Neural cell (in vitro differentiated cells): ENCODE data around the gene LSM3. TPM values are rescaled to one million over a fixed set of nuclear protein-coding genes. Genes with fewer than 3 reads are reported as not detected.

Experiments used
- H2AFZ ChIP-seq: fragments of 200-600, 300-800 bp; sonication (generic), shearing (Covaris generic); 2 replicates; pipeline ENCODE4 v1.6.0; 2014; ENCODE audit warnings: low read depth, mild to moderate bottlenecking, antibody characterized with exemption, low read length, moderate library complexity
- H3F3A ChIP-seq: fragments of 200-600 bp; shearing (Covaris generic); 2 replicates; pipeline ENCODE4 v1.6.1; 2016; ENCODE audit warnings: mild to moderate bottlenecking, moderate library complexity, mixed read lengths, antibody characterized with exemption, low read length; ENCODE audit not compliant: insufficient read depth, poor library complexity, severe bottlenecking
- H3K27ac ChIP-seq: fragments of 200-600, 300-800 bp; sonication (generic), shearing (Covaris generic); 2 replicates; pipeline ENCODE4 v1.5.1; 2014; ENCODE audit warnings: mild to moderate bottlenecking, low read length, moderate library complexity
- H3K27me3 ChIP-seq: fragments of 300-800, 200-600 bp; sonication (generic), shearing (Covaris generic); 2 replicates; pipeline ENCODE4 v1.6.0; 2014; ENCODE audit warnings: mild to moderate bottlenecking, low read depth, low read length, moderate library complexity; ENCODE audit not compliant: insufficient read depth
- H3K36me3 ChIP-seq: fragments of 300-800, 200-600 bp; sonication (generic), shearing (Covaris generic); 2 replicates; pipeline ENCODE4 v1.5.1; 2014; ENCODE audit warnings: mild to moderate bottlenecking, antibody characterized with exemption, low read length, moderate library complexity; ENCODE audit not compliant: insufficient read depth
- H3K4me2 ChIP-seq: fragments of 300-800, 200-600 bp; sonication (generic), shearing (Covaris generic); 2 replicates; pipeline ENCODE4 v1.6.0; 2014; ENCODE audit warnings: mild to moderate bottlenecking, low read length
- H3K4me3 ChIP-seq: fragments of 300-800, 200-600 bp; sonication (generic), shearing (Covaris generic); 2 replicates; pipeline ENCODE4 v1.5.1; 2014; ENCODE audit warnings: mild to moderate bottlenecking, low read length, moderate library complexity
- H3K79me2 ChIP-seq: fragments of 200-600 bp; shearing (Covaris generic); replicated peaks from 2 replicates; pipeline ENCODE4 v1.6.0; 2014; ENCODE audit warnings: mild to moderate bottlenecking, low read length, moderate library complexity; ENCODE audit not compliant: insufficient read depth
- H3K9ac ChIP-seq: fragments of 300-800, 200-600 bp; sonication (generic), shearing (Covaris generic); 2 replicates; pipeline ENCODE4 v1.6.1; 2016; ENCODE audit warnings: mild to moderate bottlenecking, low read length, mixed read lengths
- H3K9me2 ChIP-seq: fragments of 200-600 bp; shearing (Covaris generic); 2 replicates; pipeline ENCODE4 v1.6.1; 2016; ENCODE audit warnings: mild to moderate bottlenecking, low read length, mixed read lengths; ENCODE audit not compliant: insufficient read depth
- H3K9me3 ChIP-seq: fragments of 200-600, 300-800 bp; sonication (generic), shearing (Covaris generic); 2 replicates; pipeline ENCODE4 v1.6.1; 2016; ENCODE audit warnings: mild to moderate bottlenecking, mixed run types, low read length, moderate library complexity, mixed read lengths
- H4K20me1 ChIP-seq: fragments of 200-600 bp; shearing (Covaris generic); 2 replicates; pipeline ENCODE4 v1.6.1; 2016; ENCODE audit warnings: mild to moderate bottlenecking, mixed run types; ENCODE audit not compliant: insufficient read depth
- EP300 ChIP-seq: fragments of 450-650 bp; conservative IDR thresholded peaks from 2 replicates; pipeline ENCODE4 v1.6.1; 2014; ENCODE audit warnings: antibody characterized with exemption, mild to moderate bottlenecking, moderate library complexity; ENCODE audit not compliant: poor library complexity, severe bottlenecking
- EZH2 ChIP-seq: fragments of 200-600, 300-800 bp; shearing (Covaris generic), sonication (generic); IDR thresholded peaks from 2 replicates; pipeline ENCODE4 v1.6.1; 2014; ENCODE audit warnings: antibody characterized with exemption, low read length, borderline replicate concordance, mild to moderate bottlenecking; ENCODE audit not compliant: insufficient read depth, poor library complexity, severe bottlenecking
- MXI1 ChIP-seq: fragments of 450-650 bp; conservative IDR thresholded peaks from 2 replicates; pipeline ENCODE4 v1.6.1; 2014; ENCODE audit warnings: antibody characterized with exemption, mild to moderate bottlenecking; ENCODE audit not compliant: poor library complexity, severe bottlenecking
- POLR2AphosphoS5 ChIP-seq: IDR thresholded peaks from 2 replicates; pipeline ENCODE4 v1.6.1; 2012
- RAD21 ChIP-seq: fragments of 450-650 bp; conservative IDR thresholded peaks from 2 replicates; pipeline ENCODE4 v1.6.1; 2014; ENCODE audit warnings: antibody characterized with exemption, mild to moderate bottlenecking, moderate library complexity
- SMC3 ChIP-seq: fragments of 450-650 bp; conservative IDR thresholded peaks from 2 replicates; pipeline ENCODE4 v1.6.1; 2014; ENCODE audit warnings: antibody characterized with exemption, mild to moderate bottlenecking, moderate library complexity; ENCODE audit not compliant: poor library complexity
- TAF1 ChIP-seq: IDR thresholded peaks from 2 replicates; pipeline ENCODE4 v1.6.1; 2012; ENCODE audit warnings: low read depth
- polyA plus RNA-seq: library from polyadenylated mRNA; depleted of rRNA; stranded (reverse); fragments of >200 nt; gene quantifications from 2 replicates; pipeline ENCODE4 v1.2.3, GENCODE V29; 2014
- TF ChIP-seq, protein P1 (sequence below): IDR thresholded peaks from 2 replicates; pipeline ENCODE4 v1.6.1; 2012; ENCODE audit warnings: borderline replicate concordance
- TF ChIP-seq, protein P2 (sequence below): fragments of 450-650 bp; IDR thresholded peaks from 2 replicates; pipeline ENCODE4 v1.5.1; 2014; ENCODE audit warnings: antibody characterized with exemption, mild to moderate bottlenecking, moderate library complexity; ENCODE audit not compliant: poor library complexity, severe bottlenecking

The LSM3 gene
- polyA plus RNA-seq, 1 donor from 2014 or later: 29.6 TPM

DNA sequence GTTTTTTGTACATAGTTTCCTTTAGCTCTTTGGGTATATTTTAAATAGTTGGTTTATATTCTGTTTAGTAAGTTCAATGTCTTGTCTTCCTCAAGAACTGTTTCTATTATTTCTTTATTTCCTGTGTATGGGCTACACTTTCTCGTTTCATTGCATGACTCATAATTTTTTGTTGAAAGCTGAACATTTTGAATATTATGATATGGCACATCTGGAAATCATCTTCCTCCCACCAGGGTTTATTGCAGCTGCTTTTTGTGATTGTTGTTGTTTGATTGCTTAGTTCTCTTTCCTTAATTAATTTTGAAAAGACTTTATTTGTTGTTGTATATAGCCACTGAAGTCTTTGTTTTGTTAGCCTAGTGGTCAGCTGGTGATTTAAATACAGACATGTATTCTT is 43.8 kb downstream of the LSM3 start:
- H3K9me3 ChIP-seq: peaks cover 7% of the 10 kb centered on the region
- H3K79me2 ChIP-seq: no peaks in the 10 kb centered on the region
- H3K4me3 ChIP-seq: no peak overlapping the region
- TF ChIP-seq POLR2AphosphoS5 (no peak), EP300 (no peak), RAD21 (no peak)
- TF ChIP-seq, protein P1, sequence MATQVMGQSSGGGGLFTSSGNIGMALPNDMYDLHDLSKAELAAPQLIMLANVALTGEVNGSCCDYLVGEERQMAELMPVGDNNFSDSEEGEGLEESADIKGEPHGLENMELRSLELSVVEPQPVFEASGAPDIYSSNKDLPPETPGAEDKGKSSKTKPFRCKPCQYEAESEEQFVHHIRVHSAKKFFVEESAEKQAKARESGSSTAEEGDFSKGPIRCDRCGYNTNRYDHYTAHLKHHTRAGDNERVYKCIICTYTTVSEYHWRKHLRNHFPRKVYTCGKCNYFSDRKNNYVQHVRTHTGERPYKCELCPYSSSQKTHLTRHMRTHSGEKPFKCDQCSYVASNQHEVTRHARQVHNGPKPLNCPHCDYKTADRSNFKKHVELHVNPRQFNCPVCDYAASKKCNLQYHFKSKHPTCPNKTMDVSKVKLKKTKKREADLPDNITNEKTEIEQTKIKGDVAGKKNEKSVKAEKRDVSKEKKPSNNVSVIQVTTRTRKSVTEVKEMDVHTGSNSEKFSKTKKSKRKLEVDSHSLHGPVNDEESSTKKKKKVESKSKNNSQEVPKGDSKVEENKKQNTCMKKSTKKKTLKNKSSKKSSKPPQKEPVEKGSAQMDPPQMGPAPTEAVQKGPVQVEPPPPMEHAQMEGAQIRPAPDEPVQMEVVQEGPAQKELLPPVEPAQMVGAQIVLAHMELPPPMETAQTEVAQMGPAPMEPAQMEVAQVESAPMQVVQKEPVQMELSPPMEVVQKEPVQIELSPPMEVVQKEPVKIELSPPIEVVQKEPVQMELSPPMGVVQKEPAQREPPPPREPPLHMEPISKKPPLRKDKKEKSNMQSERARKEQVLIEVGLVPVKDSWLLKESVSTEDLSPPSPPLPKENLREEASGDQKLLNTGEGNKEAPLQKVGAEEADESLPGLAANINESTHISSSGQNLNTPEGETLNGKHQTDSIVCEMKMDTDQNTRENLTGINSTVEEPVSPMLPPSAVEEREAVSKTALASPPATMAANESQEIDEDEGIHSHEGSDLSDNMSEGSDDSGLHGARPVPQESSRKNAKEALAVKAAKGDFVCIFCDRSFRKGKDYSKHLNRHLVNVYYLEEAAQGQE: no peak
- TF ChIP-seq, protein P2, sequence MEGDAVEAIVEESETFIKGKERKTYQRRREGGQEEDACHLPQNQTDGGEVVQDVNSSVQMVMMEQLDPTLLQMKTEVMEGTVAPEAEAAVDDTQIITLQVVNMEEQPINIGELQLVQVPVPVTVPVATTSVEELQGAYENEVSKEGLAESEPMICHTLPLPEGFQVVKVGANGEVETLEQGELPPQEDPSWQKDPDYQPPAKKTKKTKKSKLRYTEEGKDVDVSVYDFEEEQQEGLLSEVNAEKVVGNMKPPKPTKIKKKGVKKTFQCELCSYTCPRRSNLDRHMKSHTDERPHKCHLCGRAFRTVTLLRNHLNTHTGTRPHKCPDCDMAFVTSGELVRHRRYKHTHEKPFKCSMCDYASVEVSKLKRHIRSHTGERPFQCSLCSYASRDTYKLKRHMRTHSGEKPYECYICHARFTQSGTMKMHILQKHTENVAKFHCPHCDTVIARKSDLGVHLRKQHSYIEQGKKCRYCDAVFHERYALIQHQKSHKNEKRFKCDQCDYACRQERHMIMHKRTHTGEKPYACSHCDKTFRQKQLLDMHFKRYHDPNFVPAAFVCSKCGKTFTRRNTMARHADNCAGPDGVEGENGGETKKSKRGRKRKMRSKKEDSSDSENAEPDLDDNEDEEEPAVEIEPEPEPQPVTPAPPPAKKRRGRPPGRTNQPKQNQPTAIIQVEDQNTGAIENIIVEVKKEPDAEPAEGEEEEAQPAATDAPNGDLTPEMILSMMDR: no peak
- H3K4me2 ChIP-seq: no peak overlapping the region
- H4K20me1 ChIP-seq: no peaks in the 10 kb centered on the region
- H3K27me3 ChIP-seq: no peaks in the 10 kb centered on the region
- no peaks in the 10 kb centered on the region for H3K9me2 ChIP-seq
- no peak overlapping the region for H2AFZ ChIP-seq
- H3K27ac ChIP-seq: no peak overlapping the region
- H3K9ac ChIP-seq: no peak overlapping the region
- no peaks in the 10 kb centered on the region for H3F3A ChIP-seq
- H3K36me3 ChIP-seq: no peaks in the 10 kb centered on the region

DNA sequence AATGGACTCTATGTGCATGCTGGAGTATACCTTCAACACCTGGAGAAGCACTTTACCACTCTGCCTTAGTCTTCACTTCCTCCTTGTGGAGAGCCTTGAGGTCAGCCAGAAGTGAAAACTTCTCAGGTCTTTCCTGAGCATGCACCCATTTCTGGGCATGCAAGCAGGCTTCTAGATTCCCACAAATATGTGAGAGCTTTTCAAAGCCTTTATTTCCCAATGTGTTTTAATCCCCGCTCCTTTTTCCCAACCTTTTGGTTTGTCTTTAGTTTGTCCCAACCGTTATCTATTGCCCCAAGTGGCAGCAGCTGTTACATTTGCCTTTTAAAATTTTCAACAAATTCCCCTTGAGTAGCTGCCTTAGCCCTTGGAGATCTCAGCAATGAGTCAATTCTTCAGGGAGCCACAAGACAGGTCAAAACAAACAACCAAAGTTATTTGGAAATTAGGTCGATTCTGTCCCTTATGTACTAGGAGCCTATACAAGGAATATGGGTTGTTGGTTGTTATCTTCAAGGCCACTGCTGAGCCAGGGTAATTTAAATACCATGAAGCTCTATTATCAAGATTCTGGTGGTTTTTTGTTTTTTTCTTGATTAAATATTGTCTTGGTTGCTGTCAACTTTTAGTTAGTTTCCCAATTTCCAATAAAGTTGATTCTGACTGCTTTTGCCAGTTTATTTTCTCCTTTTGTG is 44.4 kb downstream of the LSM3 start:
- Histone ChIP-seq H2AFZ (no peak overlapping the region), H3K27ac (no peak overlapping the region), H3K4me3 (no peak overlapping the region), H3K36me3 (no peaks in the 10 kb centered on the region), H3K9ac (no peak overlapping the region), H3K9me2 (no peaks in the 10 kb centered on the region), H4K20me1 (no peaks in the 10 kb centered on the region), H3F3A (no peaks in the 10 kb centered on the region), H3K9me3 (peaks cover 7% of the 10 kb centered on the region), H3K4me2 (no peak overlapping the region), H3K79me2 (no peaks in the 10 kb centered on the region), H3K27me3 (no peaks in the 10 kb centered on the region)
- TF ChIP-seq MXI1 (no peak), SMC3 (no peak), EZH2 (no peak), EP300 (no peak), RAD21 (no peak), POLR2AphosphoS5 (no peak), TAF1 (no peak)
- TF ChIP-seq, protein P2: no peak
- TF ChIP-seq, protein P1: no peak
